GM12875 (cell line): ENCODE measurements around the gene H3-3A.

Experiments used
- H3K4me3 ChIP-seq: one replicate; pipeline ENCODE4 v1.5.1; 2011; ENCODE audit warnings: low read depth, low read length, control low read depth
- TF ChIP-seq, protein P1 (sequence below): IDR thresholded peaks from 2 replicates; pipeline ENCODE4 v1.5.1; 2011; ENCODE audit warnings: low read depth, mild to moderate bottlenecking, control low read depth, inconsistent platforms, low read length, moderate library complexity, borderline replicate concordance; ENCODE audit not compliant: insufficient read depth

Gene H3-3A

DNA sequence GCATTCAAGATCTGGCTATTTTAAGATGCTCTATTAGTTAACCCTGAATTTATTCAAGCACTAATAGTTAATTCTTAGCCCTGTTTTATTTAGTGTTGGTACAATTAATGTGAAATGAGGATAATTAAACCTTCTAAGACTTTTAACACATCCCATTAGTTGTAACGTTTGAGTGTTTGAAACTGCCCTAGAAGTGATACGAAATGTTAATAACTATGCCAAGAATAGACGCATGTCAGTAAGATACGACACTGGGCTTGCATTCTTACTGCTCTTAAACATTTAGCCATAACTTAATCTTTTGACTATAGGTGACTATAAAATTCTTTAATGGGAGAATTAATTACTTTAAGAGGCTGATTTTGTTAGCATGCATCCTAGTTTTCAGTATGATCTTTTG lies 9.8 kb downstream of the H3-3A start:
- TF ChIP-seq, protein P1, sequence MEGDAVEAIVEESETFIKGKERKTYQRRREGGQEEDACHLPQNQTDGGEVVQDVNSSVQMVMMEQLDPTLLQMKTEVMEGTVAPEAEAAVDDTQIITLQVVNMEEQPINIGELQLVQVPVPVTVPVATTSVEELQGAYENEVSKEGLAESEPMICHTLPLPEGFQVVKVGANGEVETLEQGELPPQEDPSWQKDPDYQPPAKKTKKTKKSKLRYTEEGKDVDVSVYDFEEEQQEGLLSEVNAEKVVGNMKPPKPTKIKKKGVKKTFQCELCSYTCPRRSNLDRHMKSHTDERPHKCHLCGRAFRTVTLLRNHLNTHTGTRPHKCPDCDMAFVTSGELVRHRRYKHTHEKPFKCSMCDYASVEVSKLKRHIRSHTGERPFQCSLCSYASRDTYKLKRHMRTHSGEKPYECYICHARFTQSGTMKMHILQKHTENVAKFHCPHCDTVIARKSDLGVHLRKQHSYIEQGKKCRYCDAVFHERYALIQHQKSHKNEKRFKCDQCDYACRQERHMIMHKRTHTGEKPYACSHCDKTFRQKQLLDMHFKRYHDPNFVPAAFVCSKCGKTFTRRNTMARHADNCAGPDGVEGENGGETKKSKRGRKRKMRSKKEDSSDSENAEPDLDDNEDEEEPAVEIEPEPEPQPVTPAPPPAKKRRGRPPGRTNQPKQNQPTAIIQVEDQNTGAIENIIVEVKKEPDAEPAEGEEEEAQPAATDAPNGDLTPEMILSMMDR: no peak
- no peak overlapping the region for H3K4me3 ChIP-seq

DNA sequence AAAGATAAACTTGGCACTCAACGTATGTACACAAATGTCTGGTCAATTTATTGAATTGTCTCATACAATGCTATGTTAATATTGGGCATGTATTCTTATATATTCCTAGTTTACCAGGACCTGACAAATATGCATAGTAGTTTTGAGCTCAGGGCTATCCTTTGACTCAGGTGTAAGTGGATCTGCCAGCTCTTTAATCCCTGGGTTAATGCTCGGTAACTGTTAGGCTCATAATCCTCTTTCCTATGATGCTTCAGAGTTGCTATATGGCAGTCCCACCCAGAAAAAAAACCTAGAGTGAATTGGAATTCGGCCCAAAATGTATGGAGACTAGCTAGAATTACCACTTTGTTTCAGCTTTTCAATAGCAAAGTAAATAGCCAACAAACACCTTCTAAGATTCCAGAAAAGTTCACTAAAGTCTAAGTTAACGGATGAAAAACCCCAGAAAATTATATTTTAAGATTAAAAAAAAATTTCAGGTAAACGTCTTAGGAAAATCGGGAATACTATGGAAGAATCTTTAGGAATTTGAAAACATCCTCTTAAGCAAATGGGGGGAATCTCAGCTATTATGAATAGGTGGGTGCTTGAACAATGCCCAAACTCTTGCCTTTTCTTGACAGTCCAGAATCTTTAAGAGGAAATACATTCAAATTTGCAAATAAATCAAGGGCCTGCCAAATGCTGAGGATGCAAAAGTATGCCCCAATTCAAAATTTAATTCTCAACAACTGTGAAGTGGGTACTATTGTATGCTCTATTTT lies 10.9 kb downstream of the H3-3A start:
- H3K4me3 ChIP-seq: no peak overlapping the region
- TF ChIP-seq, protein P1: no peak

DNA sequence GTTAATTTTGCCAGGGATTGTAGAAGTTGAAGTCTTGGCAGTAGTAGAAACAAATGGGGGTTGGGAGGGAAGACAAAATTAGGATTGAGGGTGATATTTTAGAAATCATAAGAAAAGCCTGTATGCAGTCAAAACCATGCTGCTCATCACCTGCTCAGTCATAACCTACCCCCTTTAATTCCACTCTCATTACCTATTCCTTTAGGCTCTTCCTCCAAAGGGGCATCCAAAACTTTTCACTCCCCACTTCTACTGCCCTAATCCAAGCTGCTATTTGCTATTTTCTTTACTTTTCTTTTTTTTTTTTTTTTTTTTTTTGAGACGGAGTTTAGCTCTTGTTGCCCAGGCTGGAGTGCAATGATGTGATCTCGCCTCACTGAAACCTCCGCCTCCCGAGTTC lies 11.5 kb downstream of the H3-3A start:
- no peak overlapping the region for H3K4me3 ChIP-seq
- TF ChIP-seq, protein P1: no peak

DNA sequence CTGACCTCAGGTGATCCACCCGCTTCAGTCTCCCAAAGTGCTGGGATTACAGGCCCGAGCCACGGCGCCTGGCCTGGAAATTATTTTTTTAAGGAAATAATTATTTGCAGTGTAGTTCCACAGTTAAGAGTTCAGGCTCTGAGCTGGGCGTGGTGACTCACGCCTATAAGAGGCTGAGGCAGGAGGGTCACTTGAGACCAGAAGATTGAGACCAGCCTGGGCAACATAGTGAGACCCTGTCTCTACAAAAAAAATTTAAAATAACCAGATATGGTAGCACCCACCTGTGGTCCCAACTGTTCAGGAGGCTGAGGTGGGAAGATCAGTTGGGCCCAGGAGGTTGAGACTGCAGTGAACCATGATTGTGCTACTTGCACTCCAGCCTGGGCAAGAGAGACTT lies 13.9 kb downstream of the H3-3A start:
- TF ChIP-seq, protein P1: no peak
- no peak overlapping the region for H3K4me3 ChIP-seq

DNA sequence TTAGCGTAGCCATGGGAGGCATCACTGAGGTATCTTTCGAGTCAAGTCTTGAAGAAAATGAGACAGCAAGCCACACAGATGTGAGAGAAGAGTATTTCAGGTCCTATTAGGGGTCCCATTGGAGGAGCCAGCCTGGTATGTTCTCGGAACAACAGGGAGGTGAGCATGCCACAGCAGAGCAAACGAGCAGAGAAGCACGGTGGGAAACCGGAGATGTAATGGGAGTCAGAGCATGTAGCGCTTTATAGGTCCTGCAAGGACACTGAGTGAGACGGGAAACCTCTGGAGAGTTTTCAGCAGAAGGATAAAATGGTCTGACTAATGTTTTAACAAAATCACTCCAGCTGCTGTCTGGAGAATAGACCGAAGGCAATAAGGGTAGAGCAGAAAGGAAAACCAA lies 15.9 kb downstream of the H3-3A start:
- H3K4me3 ChIP-seq: no peak overlapping the region
- TF ChIP-seq, protein P1: no peak

DNA sequence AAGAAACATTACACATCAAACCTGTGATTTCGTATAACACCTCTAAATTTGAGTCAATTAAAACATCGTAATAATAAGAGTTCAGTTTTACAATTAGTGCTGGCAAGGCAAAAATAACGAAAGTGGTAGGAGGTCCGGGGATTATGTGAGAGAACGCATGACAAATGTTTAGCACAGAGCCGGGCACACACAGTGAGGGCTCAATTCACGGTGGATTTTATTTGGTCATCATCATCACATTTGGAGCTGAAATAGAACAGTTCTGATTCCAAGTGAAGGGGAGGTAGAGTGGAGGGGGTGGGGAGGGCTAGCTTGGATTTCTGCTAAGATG lies 20.0 kb downstream of the H3-3A start:
- peak overlapping the region; percentile 60 for H3K4me3 ChIP-seq
- TF ChIP-seq, protein P1: no peak

DNA sequence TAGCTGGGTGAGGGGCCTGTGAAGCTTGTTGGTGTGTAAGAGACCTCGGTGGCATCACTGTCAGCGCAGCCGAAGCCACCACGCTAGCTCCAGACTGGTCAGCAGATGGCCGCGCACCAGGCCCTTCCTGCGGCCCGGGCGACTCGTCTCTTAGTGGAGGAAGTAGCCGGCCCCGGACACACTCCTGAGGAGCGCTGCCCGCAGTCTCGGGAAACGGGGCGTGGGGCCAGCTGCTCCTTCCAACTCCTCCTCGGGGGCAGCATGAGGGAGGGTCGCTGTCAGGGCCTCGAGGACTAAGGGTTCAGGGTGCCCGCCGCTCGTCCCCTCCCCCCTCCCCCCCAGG lies 20.4 kb downstream of the H3-3A start:
- peak overlapping the region; percentile 60 for H3K4me3 ChIP-seq
- TF ChIP-seq, protein P1: no peak
